Progenitor cell of endocrine pancreas (in vitro differentiated cells): Measurements from ENCODE around the gene OXCT2. TPM values are rescaled to one million over a fixed set of nuclear protein-coding genes. Genes with fewer than 3 reads are reported as not detected.
"Not testable (repeated sequence)": the region's sequence is repeated elsewhere in the genome, so short reads cannot be mapped to it uniquely, and the experiment has no call there.

Experiments
- DNase-seq: peaks from one replicate; pipeline ENCODE4 v3.0.0; 2021; ENCODE audit warnings: low spot score; ENCODE audit not compliant: unreplicated experiment
- H3K27ac Mint-ChIP-seq: 2 replicates; pipeline ENCODE4 v1.8.0; 2021; ENCODE audit warnings: mild to moderate bottlenecking, moderate library complexity, mixed read lengths
- H3K27me3 Mint-ChIP-seq: 2 replicates; pipeline ENCODE4 v1.8.0; 2021; ENCODE audit warnings: mixed read lengths
- H3K36me3 Mint-ChIP-seq: 2 replicates; pipeline ENCODE4 v1.8.0; 2022; ENCODE audit warnings: mixed read lengths; ENCODE audit not compliant: insufficient read depth
- H3K4me1 Mint-ChIP-seq: 2 replicates; pipeline ENCODE4 v1.8.0; 2021; ENCODE audit warnings: low read depth, mixed read lengths
- H3K4me3 Mint-ChIP-seq: 2 replicates; pipeline ENCODE4 v1.8.0; 2021; ENCODE audit warnings: low read depth, mild to moderate bottlenecking, moderate library complexity, mixed read lengths
- H3K9me3 Mint-ChIP-seq: 2 replicates; pipeline ENCODE4 v1.8.0; 2021; ENCODE audit warnings: low read depth, mixed read lengths
- total RNA-seq: library from RNA; stranded (reverse); gene quantifications from 2 replicates; pipeline ENCODE4 v1.2.1, GENCODE V29; 2021
- TF ChIP-seq, protein P1 (sequence below): fragments of 200-600 bp; sonication (generic); IDR thresholded peaks from one replicate; pipeline ENCODE4 v1.5.0; 2021; ENCODE audit warnings: antibody characterized with exemption, mild to moderate bottlenecking; ENCODE audit not compliant: unreplicated experiment

The OXCT2 gene
- total RNA-seq, 1 donor from 2014 or later = not detected

DNA sequence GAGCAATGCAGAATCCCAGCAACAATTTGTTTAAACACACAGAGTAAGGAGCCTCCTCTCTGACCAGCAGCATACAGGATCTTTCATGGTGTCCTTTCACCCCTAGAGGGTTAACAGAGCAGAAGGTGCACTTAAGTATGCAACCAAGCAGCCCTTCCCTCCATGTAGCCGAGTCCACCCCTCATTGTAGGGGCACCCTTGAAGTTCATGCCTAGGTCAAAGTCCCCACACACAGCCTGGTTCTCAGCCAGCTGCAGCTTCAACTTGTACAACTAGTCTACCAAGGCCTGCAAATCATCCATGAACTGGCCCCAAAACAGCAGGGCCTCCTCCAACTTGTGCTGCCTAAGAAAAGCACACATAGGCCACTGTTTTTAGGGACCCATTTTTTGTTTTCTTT, 24.5 kb upstream of the OXCT2 start:
- H3K27me3 Mint-ChIP-seq = peaks cover 40% of the 10 kb centered on the region

GRCh38 chr1:39791838-39792237, 20.7 kb upstream of the OXCT2 start:
- Mint-ChIP-seq H3K4me1 (peaks cover 3% of the 10 kb centered on the region), H3K27ac (no peak overlapping the region), H3K9me3 (no peaks in the 10 kb centered on the region), H3K36me3 (no peaks in the 10 kb centered on the region), H3K4me3 (no peak overlapping the region), H3K27me3 (peaks cover 56% of the 10 kb centered on the region)
- DNase-seq = no peak
- TF ChIP-seq, protein P1, sequence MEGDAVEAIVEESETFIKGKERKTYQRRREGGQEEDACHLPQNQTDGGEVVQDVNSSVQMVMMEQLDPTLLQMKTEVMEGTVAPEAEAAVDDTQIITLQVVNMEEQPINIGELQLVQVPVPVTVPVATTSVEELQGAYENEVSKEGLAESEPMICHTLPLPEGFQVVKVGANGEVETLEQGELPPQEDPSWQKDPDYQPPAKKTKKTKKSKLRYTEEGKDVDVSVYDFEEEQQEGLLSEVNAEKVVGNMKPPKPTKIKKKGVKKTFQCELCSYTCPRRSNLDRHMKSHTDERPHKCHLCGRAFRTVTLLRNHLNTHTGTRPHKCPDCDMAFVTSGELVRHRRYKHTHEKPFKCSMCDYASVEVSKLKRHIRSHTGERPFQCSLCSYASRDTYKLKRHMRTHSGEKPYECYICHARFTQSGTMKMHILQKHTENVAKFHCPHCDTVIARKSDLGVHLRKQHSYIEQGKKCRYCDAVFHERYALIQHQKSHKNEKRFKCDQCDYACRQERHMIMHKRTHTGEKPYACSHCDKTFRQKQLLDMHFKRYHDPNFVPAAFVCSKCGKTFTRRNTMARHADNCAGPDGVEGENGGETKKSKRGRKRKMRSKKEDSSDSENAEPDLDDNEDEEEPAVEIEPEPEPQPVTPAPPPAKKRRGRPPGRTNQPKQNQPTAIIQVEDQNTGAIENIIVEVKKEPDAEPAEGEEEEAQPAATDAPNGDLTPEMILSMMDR = no peak

More for the DNA sequence above, 24.5 kb upstream of the OXCT2 start:
- H3K36me3 Mint-ChIP-seq = no peaks in the 10 kb centered on the region
- DNase-seq = no peak
- H3K4me3 Mint-ChIP-seq = no peak overlapping the region
- no peaks in the 10 kb centered on the region for H3K9me3 Mint-ChIP-seq
- TF ChIP-seq, protein P1 = no peak
- no peak overlapping the region for H3K27ac Mint-ChIP-seq
- peaks cover 2% of the 10 kb centered on the region for H3K4me1 Mint-ChIP-seq

DNA sequence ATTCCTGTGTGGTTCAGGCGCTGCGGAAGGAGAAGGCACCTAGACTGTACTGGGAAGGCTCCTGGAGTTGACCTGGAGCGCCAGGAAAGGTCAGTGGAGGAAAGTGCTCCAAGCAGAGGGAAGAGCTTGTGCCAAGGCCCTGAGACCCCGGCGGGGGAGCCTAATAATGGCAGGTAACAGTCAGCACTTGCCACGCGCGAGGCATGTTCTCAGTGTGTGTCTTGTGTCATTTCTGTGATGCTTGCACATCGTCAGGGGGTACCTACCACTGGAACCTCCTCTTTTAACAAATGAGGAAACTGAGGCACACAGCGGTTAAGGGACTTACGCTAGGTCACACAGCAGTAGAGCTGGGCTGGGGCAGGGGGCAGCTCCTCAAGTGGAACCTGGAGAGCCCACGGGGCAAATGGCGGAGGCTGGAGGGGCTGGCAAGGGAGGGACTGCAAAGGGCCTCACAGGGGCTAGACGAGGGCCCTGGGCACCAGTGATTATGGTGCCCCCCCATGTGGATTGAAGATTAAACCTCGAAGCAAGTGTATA, 18.5 kb upstream of the OXCT2 start:
- peak overlapping the region; percentile 57 for H3K27ac Mint-ChIP-seq
- H3K36me3 Mint-ChIP-seq = no peaks in the 10 kb centered on the region
- TF ChIP-seq, protein P1 = no peak
- peaks cover 2% of the 10 kb centered on the region for H3K4me1 Mint-ChIP-seq
- peak overlapping the region; percentile 68 for H3K4me3 Mint-ChIP-seq
- H3K9me3 Mint-ChIP-seq = no peaks in the 10 kb centered on the region
- peaks cover 63% of the 10 kb centered on the region for H3K27me3 Mint-ChIP-seq
- no peak for DNase-seq

GRCh38 chr1:39788758-39789570, 17.8 kb upstream of the OXCT2 start, which contains the start of gene BMP8B:
BMP8B (minus strand) TSS chr1:39788865; CDS start chr1:39788485, 380 bp downstream.
- Mint-ChIP-seq H3K4me1 (peaks cover 2% of the 10 kb centered on the region), H3K27me3 (peaks cover 61% of the 10 kb centered on the region), H3K4me3 (peak within 1 kb of the TSS; percentile 68), H3K9me3 (no peaks in the 10 kb centered on the region), H3K36me3 (no peaks in the 10 kb centered on the region), H3K27ac (peak within 1 kb of the TSS; percentile 57)
- TF ChIP-seq, protein P1 = no peak
- peak; percentile 30 for DNase-seq

- Mint-ChIP-seq H3K36me3 (no peaks in the 10 kb centered on the region), H3K9me3 (no peaks in the 10 kb centered on the region), H3K27me3 (peaks cover 63% of the 10 kb centered on the region), H3K27ac (no peak overlapping the region), H3K4me1 (peaks cover 2% of the 10 kb centered on the region), H3K4me3 (no peak overlapping the region)
- TF ChIP-seq, protein P1 = no peak
- DNase-seq = no peak
These were observed 17.2 kb upstream of the OXCT2 start for GRCh38 chr1:39788426-39788757.

DNA sequence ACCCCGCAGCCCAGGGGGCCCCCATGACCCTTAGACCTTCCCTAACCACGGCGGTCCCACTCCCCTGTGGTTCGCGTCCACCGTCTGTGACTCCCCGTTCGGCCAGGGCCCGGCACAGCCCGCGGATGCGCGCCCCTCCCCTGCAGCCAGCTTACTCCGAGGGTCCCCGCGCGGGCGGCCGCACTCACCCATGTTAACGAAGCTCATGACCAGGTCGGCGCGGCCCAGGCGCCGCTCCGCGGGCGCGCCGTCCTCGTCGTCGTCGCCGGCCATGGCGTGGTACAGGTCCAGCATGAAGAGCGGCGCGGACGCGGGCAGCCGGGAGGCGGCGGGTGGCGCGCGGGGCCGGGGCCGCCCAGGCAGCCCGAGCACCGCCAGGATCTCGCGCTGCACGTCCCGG, 16.8 kb upstream of the OXCT2 start:
- peaks cover 63% of the 10 kb centered on the region for H3K27me3 Mint-ChIP-seq
- not testable (repeated sequence) for H3K36me3 Mint-ChIP-seq, H3K9me3 Mint-ChIP-seq, H3K4me3 Mint-ChIP-seq, DNase-seq, H3K4me1 Mint-ChIP-seq, H3K27ac Mint-ChIP-seq
